Activated T-helper 9 cell treated with anti-CD3 and anti-CD28 coated beads, Interleukin-2, amount 50 U/mL, for 16 hours (primary cell): Measurements from ENCODE around the gene MIF4GD.
"Not testable (repeated sequence)": the region's sequence is repeated elsewhere in the genome, so short reads cannot be mapped to it uniquely, and the experiment has no call there.

Experiments
- DNase-seq: peaks from one replicate; pipeline ENCODE4 v3.0.0-alpha.2; 2020; ENCODE audit warnings: low read depth

Gene MIF4GD

GRCh38 chr17:75260641-75261335 lies 10.2 kb downstream of the MIF4GD start:
- peak; percentile 37 for DNase-seq

- DNase-seq: not testable (repeated sequence)
Observed at GRCh38 chr17:75257228-75257627, 13.8 kb downstream of the MIF4GD start.

- not testable (repeated sequence) for DNase-seq
Observed at GRCh38 chr17:75255954-75256698, 14.9 kb downstream of the MIF4GD start.

- DNase-seq: no peak
Observed at GRCh38 chr17:75252039-75252816, 18.8 kb downstream of the MIF4GD start.

- DNase-seq: peak; percentile 74
Observed at GRCh38 chr17:75250009-75250471, 21.0 kb downstream of the MIF4GD start.

- no peak for DNase-seq
Observed at GRCh38 chr17:75249564-75249963, 21.5 kb downstream of the MIF4GD start.

- DNase-seq: no peak
Observed at GRCh38 chr17:75246404-75246803, 24.6 kb downstream of the MIF4GD start.

GRCh38 chr17:75245011-75245410 lies 26.0 kb downstream of the MIF4GD start:
- DNase-seq: no peak

GRCh38 chr17:75244133-75244866 lies 26.7 kb downstream of the MIF4GD start:
- DNase-seq: no peak

- DNase-seq: no peak
Observed at GRCh38 chr17:75242461-75243042, 28.5 kb downstream of the MIF4GD start.

- no peak for DNase-seq
Observed at GRCh38 chr17:75241996-75242460, 29.0 kb downstream of the MIF4GD start.

GRCh38 chr17:75241502-75241901 lies 29.5 kb downstream of the MIF4GD start:
- DNase-seq: no peak

- no peak for DNase-seq
Observed at GRCh38 chr17:75241143-75241430, 29.9 kb downstream of the MIF4GD start.

- DNase-seq: no peak
Observed at GRCh38 chr17:75240394-75241142, 30.5 kb downstream of the MIF4GD start.

- no peak for DNase-seq
Observed at GRCh38 chr17:75239778-75240393, 31.1 kb downstream of the MIF4GD start.

GRCh38 chr17:75239214-75239613 lies 31.8 kb downstream of the MIF4GD start:
- no peak for DNase-seq

- DNase-seq: peak; percentile 47
Observed at GRCh38 chr17:75238684-75239191, 32.3 kb downstream of the MIF4GD start.

GRCh38 chr17:75238020-75238580 lies 32.9 kb downstream of the MIF4GD start:
- DNase-seq: no peak

GRCh38 chr17:75237100-75238014 lies 33.7 kb downstream of the MIF4GD start:
- DNase-seq: no peak
